Right ventricle myocardium inferior (tissue), 1 donor: ENCODE results near the gene ANO10. TPM values are rescaled to one million over a fixed set of nuclear protein-coding genes. Genes with fewer than 3 reads are reported as not detected.
"Not testable (repeated sequence)": the region's sequence is repeated elsewhere in the genome, so short reads cannot be mapped to it uniquely, and the experiment has no call there.

Source experiments
- ATAC-seq: fragments of 200-7000 bp; cut with Tn5 transposase; one replicate; pipeline ENCODE4 v1.9.1; 2020; ENCODE audit warnings: mild to moderate bottlenecking, moderate library complexity
- DNase-seq: peaks from one replicate; pipeline ENCODE4 v3.0.0; 2021; ENCODE audit errors: missing footprints
- intact Hi-C: fragments of 100-400 bp; cut with DNase I; formaldehyde crosslinking; loops from one replicate; pipeline ENCODE4 v1.11.0; 2022
- total RNA-seq: library from RNA; stranded (reverse); fragmentation: NEBNext Ultra II Directional; extraction: Animal tissue kit (Norgen Biotek cat#: 25700); gene quantifications from one replicate; pipeline ENCODE4 v1.2.1, GENCODE V29; 2021
- donor health status: DM: no; HTN: yes; CAD: no; lungs with severe emphysema.

Gene ANO10
- total RNA-seq, 1 donor from 2014 or later, result 12.3 TPM

DNA sequence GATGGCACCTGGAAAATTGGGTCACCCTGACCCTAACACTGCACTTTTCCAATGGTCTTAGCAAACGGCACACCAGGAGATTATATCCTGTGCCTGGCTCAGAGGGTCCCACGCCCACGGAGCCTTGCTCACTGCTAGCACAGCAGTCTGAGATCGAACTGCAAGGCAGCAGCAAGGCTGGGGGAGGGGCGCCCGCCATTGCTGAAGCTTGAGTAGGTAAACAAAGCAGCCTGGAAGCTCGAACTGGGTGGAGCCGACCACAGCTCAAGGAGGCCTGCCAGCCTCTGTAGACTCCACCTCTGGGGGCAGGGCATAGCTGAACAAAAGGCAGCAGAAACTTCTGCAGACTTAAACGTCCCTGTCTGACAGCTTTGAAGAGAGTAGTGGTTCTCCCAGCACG, 29.9 kb downstream of the ANO10 start:
- ATAC-seq, DNase-seq, intact Hi-C loops: not testable (repeated sequence)

- intact Hi-C loops, result no loop called here
- no peak for DNase-seq
- no peak for ATAC-seq
These were observed 34.5 kb downstream of the ANO10 start for GRCh38 chr3:43587303-43587702.

GRCh38 chr3:43584043-43584826, 37.6 kb downstream of the ANO10 start:
- DNase-seq, result no peak
- no peak for ATAC-seq
- intact Hi-C loops, result no loop called here

DNA sequence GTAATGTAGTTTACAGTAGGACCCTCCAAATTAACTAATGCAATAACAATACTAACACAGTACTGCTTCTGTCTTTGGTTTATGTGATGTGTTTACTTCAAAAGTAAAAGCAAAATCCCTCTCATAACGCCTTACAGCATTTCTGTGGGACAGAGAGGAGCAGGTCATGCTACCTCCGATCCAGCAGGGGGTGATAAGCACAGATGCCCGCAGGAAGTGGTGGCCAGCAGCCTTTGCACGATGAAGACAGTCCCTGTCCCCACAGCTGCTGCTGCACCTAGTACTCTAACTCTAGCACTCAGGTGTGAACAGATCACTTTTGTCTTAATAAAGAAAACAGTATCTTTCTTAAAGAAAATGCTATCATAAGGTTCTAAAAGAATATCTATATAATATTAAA, 38.3 kb downstream of the ANO10 start:
- intact Hi-C loops, result no loop called here
- ATAC-seq (no peak), DNase-seq (no peak)

GRCh38 chr3:43582866-43583265, 38.9 kb downstream of the ANO10 start:
- ATAC-seq (no peak), DNase-seq (no peak)
- intact Hi-C loops, result no loop called here

GRCh38 chr3:43581343-43581742, 40.5 kb downstream of the ANO10 start:
- intact Hi-C loops, result no loop called here
- DNase-seq, result no peak
- no peak for ATAC-seq

DNA sequence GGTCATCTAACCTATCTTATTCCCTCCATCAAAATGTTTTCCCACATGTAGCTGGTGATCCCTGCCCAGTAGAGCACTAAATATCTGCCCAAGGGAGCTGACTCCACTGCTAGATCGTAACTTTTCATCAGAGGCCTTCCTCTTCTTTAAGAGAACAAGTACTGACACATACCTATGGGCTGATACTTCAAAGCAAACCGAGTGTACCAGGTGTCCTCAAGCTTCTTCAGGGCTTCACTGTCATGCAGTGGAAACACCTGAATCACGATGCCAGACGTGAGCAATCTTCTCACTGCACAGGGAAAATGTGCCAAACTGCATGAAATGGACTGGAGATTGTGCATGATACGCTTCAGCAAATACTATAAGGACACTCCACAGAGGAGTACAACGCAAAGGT, 41.6 kb downstream of the ANO10 start:
- intact Hi-C loops, result no loop called here
- DNase-seq (no peak), ATAC-seq (no peak)

GRCh38 chr3:43573576-43573975, 48.2 kb downstream of the ANO10 start:
- no peak for DNase-seq
- ATAC-seq, result no peak
- intact Hi-C loops, result no loop called here

DNA sequence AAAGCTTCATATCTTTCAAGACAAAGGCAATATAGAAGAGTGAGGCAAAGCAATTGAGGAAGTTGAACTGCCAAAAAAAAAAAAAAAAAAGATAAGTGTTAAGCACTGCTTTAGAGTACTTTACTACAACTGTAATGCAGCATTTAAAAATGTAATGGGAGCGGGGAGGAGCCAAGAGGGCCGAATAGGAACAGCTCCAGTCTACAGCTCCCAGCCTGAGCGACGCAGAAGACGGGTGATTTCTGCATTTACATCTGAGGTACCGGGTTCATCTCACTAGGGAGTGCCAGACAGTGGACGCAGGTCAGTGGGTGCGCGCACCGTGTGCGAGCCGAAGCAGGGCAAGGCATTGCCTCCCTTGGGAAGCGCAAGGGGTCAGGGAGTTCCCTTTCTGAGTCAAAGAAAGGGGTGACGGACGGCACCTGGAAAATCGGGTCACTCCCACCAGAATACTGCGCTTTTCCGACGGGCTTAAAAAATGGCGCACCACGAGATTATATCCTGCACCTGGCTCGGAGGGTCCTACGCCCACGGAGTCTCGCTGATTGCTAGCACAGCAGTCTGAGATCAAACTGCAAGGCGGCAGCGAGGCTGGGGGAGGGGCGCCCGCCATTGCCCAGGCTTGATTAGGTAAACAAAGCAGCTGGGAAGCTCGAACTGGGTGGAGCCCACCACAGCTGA, 56.0 kb downstream of the ANO10 start:
- intact Hi-C loops, ATAC-seq, DNase-seq: not testable (repeated sequence)

DNA sequence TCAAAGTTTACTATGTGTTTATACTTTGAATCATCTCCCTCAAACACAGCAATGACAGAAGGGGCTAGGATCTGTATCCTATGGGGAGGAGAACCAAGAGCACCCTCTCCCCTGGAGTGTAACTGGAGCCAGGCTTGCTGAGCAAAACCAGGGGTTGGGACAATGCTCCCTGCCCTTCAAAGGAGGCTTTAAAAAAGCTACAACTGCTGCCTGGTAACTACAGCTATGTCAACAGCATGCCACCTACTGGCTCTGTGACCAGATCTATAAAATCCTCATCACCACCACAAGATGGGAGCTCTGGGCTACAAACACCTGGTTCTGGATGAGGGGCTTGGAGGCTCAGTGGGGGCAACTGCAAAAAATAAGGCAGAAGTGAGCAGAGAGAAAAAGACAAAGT, 61.9 kb downstream of the ANO10 start:
- no peak for ATAC-seq
- intact Hi-C loops, result no loop called here
- no peak for DNase-seq

DNA sequence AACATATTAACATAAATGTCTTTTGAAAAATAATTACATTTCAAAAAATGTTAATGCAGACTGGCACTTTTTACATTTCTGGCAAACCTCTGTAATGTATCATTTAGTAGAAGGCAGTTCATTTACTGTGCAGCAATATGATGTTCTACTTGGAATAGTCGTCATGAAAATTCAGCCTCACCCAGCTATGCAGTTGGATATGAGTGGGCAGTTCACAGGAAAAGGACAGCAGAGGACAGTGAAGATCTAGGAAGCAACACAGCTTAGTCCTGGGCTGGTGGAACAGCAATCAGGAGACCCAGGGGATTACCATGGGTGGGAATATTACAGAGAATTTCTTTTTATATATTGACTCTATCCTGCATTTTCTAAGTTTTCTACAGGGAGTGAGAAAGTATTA, 63.6 kb downstream of the ANO10 start:
- DNase-seq, result no peak
- intact Hi-C loops, result no loop called here
- ATAC-seq, result no peak

- DNase-seq (no peak), ATAC-seq (no peak)
- intact Hi-C loops, result no loop called here
These were observed 72.1 kb downstream of the ANO10 start for GRCh38 chr3:43549626-43550290.

- intact Hi-C loops, DNase-seq, ATAC-seq: not testable (repeated sequence)
These were observed 77.5 kb downstream of the ANO10 start for GRCh38 chr3:43544277-43544676.

- intact Hi-C loops, result loop anchor here (2.0 kb wide), 1 partner anchor 656 kb away; no protein-coding TSS in a partner anchor
- DNase-seq, result no peak
- no peak for ATAC-seq
These were observed 79.3 kb downstream of the ANO10 start for GRCh38 chr3:43542328-43543043.

DNA sequence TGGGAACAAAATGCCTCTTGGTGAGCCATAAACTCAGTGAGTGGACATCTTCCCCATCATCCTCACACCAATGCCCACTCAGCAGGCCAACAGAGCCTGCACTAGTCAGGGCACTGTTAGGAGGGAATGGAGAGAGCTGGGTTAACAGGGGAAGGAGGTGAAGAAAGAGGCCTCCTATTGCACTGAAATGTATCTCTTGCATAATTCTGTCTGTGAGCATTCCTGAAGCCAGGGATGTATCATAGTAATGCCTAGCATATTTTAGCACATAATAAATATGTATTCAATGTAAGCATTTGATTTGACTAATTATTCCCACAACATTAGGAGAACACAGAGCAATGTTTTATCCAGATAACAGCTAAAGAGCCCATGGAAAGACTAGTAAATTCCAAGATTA, 81.2 kb downstream of the ANO10 start:
- intact Hi-C loops, result no loop called here
- ATAC-seq (no peak), DNase-seq (no peak)

DNA sequence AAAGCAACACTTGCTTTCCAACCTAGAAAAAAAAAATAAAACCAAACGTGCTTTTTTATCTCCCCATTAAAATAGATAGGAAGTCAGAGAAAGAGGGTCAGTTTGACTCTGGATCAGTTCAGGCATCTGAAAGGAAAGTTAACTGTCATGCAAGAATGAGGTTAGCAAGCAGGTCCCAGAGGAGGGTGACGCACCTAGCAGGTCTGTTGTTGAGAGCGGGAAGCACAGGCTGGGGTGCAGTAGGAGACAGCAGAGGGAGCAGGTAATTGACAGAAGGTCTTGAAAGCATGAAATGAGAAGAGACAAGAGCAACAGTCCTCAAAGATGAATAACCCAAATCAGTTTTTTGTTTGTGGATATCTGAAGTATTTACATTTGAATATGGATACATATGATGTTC, 82.5 kb downstream of the ANO10 start:
- intact Hi-C loops, result no loop called here
- DNase-seq, result no peak
- no peak for ATAC-seq

- intact Hi-C loops, result no loop called here
- ATAC-seq, result no peak
- no peak for DNase-seq
These were observed 84.6 kb downstream of the ANO10 start for GRCh38 chr3:43537225-43537624.

- intact Hi-C loops, result no loop called here
- DNase-seq (no peak), ATAC-seq (no peak)
These were observed 87.1 kb downstream of the ANO10 start for GRCh38 chr3:43534675-43535074.

DNA sequence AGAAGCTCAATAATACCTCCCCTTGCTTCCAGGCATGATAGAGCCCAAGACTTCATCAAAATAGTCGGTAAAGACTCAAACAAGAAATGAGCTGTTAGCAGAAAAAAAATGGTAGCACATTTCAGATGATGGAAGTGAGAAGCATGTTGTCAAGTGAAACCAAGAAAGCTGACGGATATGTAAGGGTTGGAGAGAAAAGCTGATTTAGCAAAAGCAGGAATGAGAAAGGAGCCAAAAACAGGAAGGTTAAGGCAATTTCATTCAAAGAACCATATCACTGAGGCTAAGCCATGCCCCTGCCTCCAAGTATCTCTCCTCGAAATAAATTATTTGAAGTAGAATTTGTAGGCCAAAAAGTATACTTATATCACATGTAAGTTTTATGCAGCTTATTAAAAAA, 88.8 kb downstream of the ANO10 start:
- no peak for ATAC-seq
- intact Hi-C loops, result no loop called here

More for the DNA sequence above, 88.8 kb downstream of the ANO10 start:
- no peak for DNase-seq
